GM12878 (cell line): ENCODE results near the gene NAV2. TPM values are rescaled to one million over a fixed set of nuclear protein-coding genes. Genes with fewer than 3 reads are reported as not detected.

Experiments used
- ATAC-seq: fragments of 200-7000 bp; cut with Tn5 transposase; 3 replicates; pipeline ENCODE4 v1.9.1; 2020; ENCODE audit warnings: mild to moderate bottlenecking, moderate library complexity
- BruUV-seq: library from RNA; stranded (reverse); fragments of 400-500 nt; replicated peaks from 2 replicates; lab custom pipeline; 2021; lab: Mats Ljungman, UMichigan
- CTCF ChIA-PET: fragments of 300-600 bp; sonication (Branson Sonifier 250); formaldehyde crosslinking; extraction: SDS; loops from one replicate; lab custom pipeline; 2021; ENCODE audit warnings: inconsistent platforms; lab: Yijun Ruan, JAX
- POLR2A ChIA-PET: fragments of 350-600 bp; formaldehyde crosslinking; extraction: SDS; loops from one replicate; lab custom pipeline; 2021; ENCODE audit warnings: inconsistent platforms; lab: Charles Lee
- RAD21 ChIA-PET: fragments of 300-600 bp; sonication (Branson Sonifier 250); formaldehyde crosslinking; loops from one replicate; lab custom pipeline; 2023; ENCODE audit warnings: antibody characterized with exemption; ENCODE audit not compliant: unreplicated experiment; lab: Charles Lee
- SMC1A ChIA-PET: fragments of 300-600 bp; sonication (Branson Sonifier 250); formaldehyde crosslinking; loops from one replicate; lab custom pipeline; 2023; ENCODE audit not compliant: unreplicated experiment, uncharacterized antibody; lab: Charles Lee
- DNase-seq: peaks from one replicate; pipeline ENCODE4 v3.0.0-alpha.2; 2011; ENCODE audit warnings: low read depth, low spot score
- FAIRE-seq: peaks from 3 replicates; lab custom pipeline; 2011; peaks lifted over from hg19 to GRCh38; lab: Jason Lieb, UNC
- H2AFZ ChIP-seq: 2 replicates; pipeline ENCODE4 v1.6.0; 2011; ENCODE audit warnings: low read depth, low read length, control low read depth; ENCODE audit not compliant: control insufficient read depth
- H3K27ac ChIP-seq: 2 replicates; pipeline ENCODE4 v1.5.1; 2011; ENCODE audit warnings: control low read depth; ENCODE audit not compliant: control insufficient read depth, insufficient read depth
- H3K27me3 ChIP-seq, 2 experiments: replicated peaks in 1 of 2; 2 replicates each; pipeline versions ENCODE4 v1.6.0 to v1.6.1; 2011; ENCODE audit warnings: low read length in 1 of 2; ENCODE audit not compliant: control insufficient read depth in 2 of 2, insufficient read depth in 2 of 2
- H3K36me3 ChIP-seq, 2 experiments: 2 replicates each; pipeline ENCODE4 v1.5.1; 2011; ENCODE audit warnings: low read length in 1 of 2; ENCODE audit not compliant: control insufficient read depth in 2 of 2, insufficient read depth in 2 of 2
- H3K4me1 ChIP-seq: 2 replicates; pipeline ENCODE4 v1.6.1; 2011; ENCODE audit warnings: mild to moderate bottlenecking, low read length, moderate library complexity, mixed read lengths; ENCODE audit not compliant: control insufficient read depth, insufficient read depth
- H3K4me2 ChIP-seq: 2 replicates; pipeline ENCODE4 v1.6.0; 2011; ENCODE audit warnings: control low read depth; ENCODE audit not compliant: control insufficient read depth, insufficient read depth
- H3K4me3 ChIP-seq: fragments of 200-600 bp; sonication (generic); 2 replicates; pipeline ENCODE4 v1.5.1; 2016
- H3K79me2 ChIP-seq: 2 replicates; pipeline ENCODE4 v1.6.0; 2011; ENCODE audit warnings: low read length; ENCODE audit not compliant: control insufficient read depth, insufficient read depth
- H3K9ac ChIP-seq: 2 replicates; pipeline ENCODE4 v1.8.0; 2011; ENCODE audit warnings: low read length, control low read depth, mixed read lengths; ENCODE audit not compliant: control insufficient read depth, insufficient read depth
- H3K9me3 ChIP-seq: replicated peaks from 3 replicates; pipeline ENCODE4 v1.5.1; 2011; ENCODE audit warnings: mild to moderate bottlenecking, low read length; ENCODE audit not compliant: control insufficient read depth, insufficient read depth
- H4K20me1 ChIP-seq: 2 replicates; pipeline ENCODE4 v1.6.0; 2011; ENCODE audit not compliant: control insufficient read depth, insufficient read depth
- ATF7 ChIP-seq: fragments of 450-650 bp; IDR thresholded peaks from 2 replicates; pipeline ENCODE4 v1.6.1; 2016; ENCODE audit warnings: low read depth, mild to moderate bottlenecking
- CHD2 ChIP-seq: IDR thresholded peaks from 2 replicates; pipeline ENCODE4 v1.6.1; 2011; ENCODE audit warnings: low read depth, low read length, improper control_type of control experiment, borderline replicate concordance
- NR2C1 ChIP-seq: fragments of 450-650 bp; IDR thresholded peaks from 2 replicates; pipeline ENCODE4 v1.6.1; 2017; ENCODE audit warnings: antibody characterized with exemption, mild to moderate bottlenecking, moderate library complexity
- PAX5 ChIP-seq: IDR thresholded peaks from 2 replicates; pipeline ENCODE4 v1.6.1; 2011; ENCODE audit warnings: low read depth, low read length, borderline replicate concordance
- RAD51 ChIP-seq: fragments of 450-650 bp; IDR thresholded peaks from 2 replicates; pipeline ENCODE4 v1.6.1; 2016; ENCODE audit warnings: moderate library complexity, mild to moderate bottlenecking, inconsistent platforms
- SMAD1 ChIP-seq: fragments of 450-650 bp; IDR thresholded peaks from 2 replicates; pipeline ENCODE4 v1.6.1; 2018; ENCODE audit warnings: mild to moderate bottlenecking, low read depth; ENCODE audit not compliant: partially characterized antibody
- TCF7 ChIP-seq: IDR thresholded peaks from 2 replicates; pipeline ENCODE4 v1.6.1; 2014; ENCODE audit warnings: antibody characterized with exemption, borderline replicate concordance
- ZSCAN29 ChIP-seq: fragments of 450-650 bp; IDR thresholded peaks from 2 replicates; pipeline ENCODE4 v1.6.1; 2017; ENCODE audit warnings: mild to moderate bottlenecking, moderate library complexity
- WGBS: methylation state at CpG from one replicate; pipeline ENCODE4 v1.1.6; 2016; ENCODE audit warnings: low lambda C conversion rate; ENCODE audit not compliant: insufficient replicate concordance, insufficient coverage; ENCODE audit errors: missing lambda C conversion rate; 5-methylcytosine and 5-hydroxymethylcytosine counted together
- in situ Hi-C: fragments of 300-500 bp; cut with MboI; formaldehyde crosslinking; loops from 9 replicates; pipeline ENCODE4 v1.14.3; 2018; ENCODE audit warnings: mixed read lengths
- intact Hi-C: fragments of 100-400 bp; cut with micrococcal nuclease; formaldehyde crosslinking; loops from one replicate; pipeline ENCODE4 v1.14.2; 2022; ENCODE audit not compliant: unreplicated experiment
- polyA plus RNA-seq, 11 experiments: library from polyadenylated mRNA; depleted of rRNA in 4 of 11; unstranded in 6 of 11; stranded (reverse) in 5 of 11; fragments of >200 nt; fragmentation: Nextera tagmentation in 4 of 11; fragmentation: Illumina TruSeq in 1 of 11; extraction: Ambion mirVana in 4 of 11; extraction: Trizol in 1 of 11; gene quantifications; 1 replicate in 1 of 11; 2 replicates in 10 of 11; pipeline versions ENCODE4 v1.2.1 to v1.2.3, GENCODE V29; 2011 to 2016; ENCODE audit warnings: inconsistent platforms in 2 of 11, missing spikeins in 2 of 11, low read depth in 1 of 11
- total RNA-seq, 4 experiments: library from RNA; depleted of rRNA in 3 of 4; stranded (reverse); fragments of >200 nt in 3 of 4; fragmentation: Illumina TruSeq in 1 of 4; extraction: Trizol in 1 of 4; gene quantifications; 2 replicates each; pipeline versions ENCODE4 v1.2.1 to v1.2.3, GENCODE V29; 2013 to 2021
- TF ChIP-seq, protein P1 (sequence below): IDR thresholded peaks from 2 replicates; pipeline ENCODE4 v1.6.1; 2011; ENCODE audit warnings: low read depth, mild to moderate bottlenecking, low read length, moderate library complexity, borderline replicate concordance; ENCODE audit errors: extremely low read depth
- TF ChIP-seq, protein P2 (sequence below): fragments of 450-650 bp; IDR thresholded peaks from 2 replicates; pipeline ENCODE4 v1.6.1; 2017; ENCODE audit warnings: mild to moderate bottlenecking, moderate library complexity
- TF ChIP-seq, protein P3 (sequence below): IDR thresholded peaks from 2 replicates; pipeline ENCODE4 v1.6.1; 2011; ENCODE audit warnings: borderline replicate concordance, low read depth, mild to moderate bottlenecking, moderate library complexity, mixed read lengths, low read length; ENCODE audit not compliant: insufficient read depth; ENCODE audit errors: extremely low read length

The NAV2 gene
- total and polyA plus RNA-seq, 10 of the 15 experiments (the other 5 are each of a cell fraction or from before 2014, with no cell fraction given) = 0.35 to 6.1 (median 1.1) TPM

DNA sequence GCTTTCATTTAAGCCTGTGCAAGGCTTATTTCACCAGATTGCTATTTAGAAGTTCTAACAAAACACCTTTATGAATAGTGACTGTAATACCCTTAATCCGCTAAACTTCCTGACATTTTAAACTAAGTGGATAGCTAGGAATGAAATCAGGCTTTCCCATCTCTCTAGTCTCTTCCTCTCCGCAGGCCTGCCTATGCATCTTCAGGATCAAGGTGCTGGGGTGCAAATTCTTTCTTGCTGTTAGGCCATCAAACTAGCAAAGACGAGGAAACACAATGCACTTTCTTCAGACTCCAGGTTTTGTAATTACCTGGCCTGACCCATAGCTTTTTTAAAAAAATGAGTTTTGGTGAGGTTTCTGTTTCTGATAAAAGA lies 298.2 kb downstream of the NAV2 start:
- no peaks in the 10 kb centered on the region for H3K36me3 ChIP-seq
- H3K27me3 ChIP-seq = peaks cover 0 to 2% of the 10 kb centered on the region in 2 experiments; a peak in 1 of 4 replicates
- in situ Hi-C loops (no loop called here), intact Hi-C loops (no loop called here)
- no peak overlapping the region for H3K9ac ChIP-seq
- H3K4me2 ChIP-seq = no peak overlapping the region
- no peaks in the 10 kb centered on the region for H3K9me3 ChIP-seq
- no peaks in the 10 kb centered on the region for H3K4me1 ChIP-seq
- no TSS peak for BruUV-seq
- H3K79me2 ChIP-seq = no peaks in the 10 kb centered on the region
- FAIRE-seq (no peak), DNase-seq (no peak), ATAC-seq (no peak)
- H3K4me3 ChIP-seq = no peak overlapping the region
- SMC1A ChIA-PET = interaction anchor here (1.1 kb wide), 1 partner anchor 13 kb away, joined by 3 read pairs; no protein-coding TSS in a partner anchor
- RAD21 ChIA-PET = no interaction called here
- H3K27ac ChIP-seq = no peak overlapping the region
- no peaks in the 10 kb centered on the region for H4K20me1 ChIP-seq
- WGBS = 67% methylated on average over 3 of the region's 3 CpGs
- POLR2A ChIA-PET = no interaction called here
- no peak for TF ChIP-seq RAD51
- TF ChIP-seq, protein P1, sequence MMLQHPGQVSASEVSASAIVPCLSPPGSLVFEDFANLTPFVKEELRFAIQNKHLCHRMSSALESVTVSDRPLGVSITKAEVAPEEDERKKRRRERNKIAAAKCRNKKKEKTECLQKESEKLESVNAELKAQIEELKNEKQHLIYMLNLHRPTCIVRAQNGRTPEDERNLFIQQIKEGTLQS = no peak
- TF ChIP-seq, protein P2, sequence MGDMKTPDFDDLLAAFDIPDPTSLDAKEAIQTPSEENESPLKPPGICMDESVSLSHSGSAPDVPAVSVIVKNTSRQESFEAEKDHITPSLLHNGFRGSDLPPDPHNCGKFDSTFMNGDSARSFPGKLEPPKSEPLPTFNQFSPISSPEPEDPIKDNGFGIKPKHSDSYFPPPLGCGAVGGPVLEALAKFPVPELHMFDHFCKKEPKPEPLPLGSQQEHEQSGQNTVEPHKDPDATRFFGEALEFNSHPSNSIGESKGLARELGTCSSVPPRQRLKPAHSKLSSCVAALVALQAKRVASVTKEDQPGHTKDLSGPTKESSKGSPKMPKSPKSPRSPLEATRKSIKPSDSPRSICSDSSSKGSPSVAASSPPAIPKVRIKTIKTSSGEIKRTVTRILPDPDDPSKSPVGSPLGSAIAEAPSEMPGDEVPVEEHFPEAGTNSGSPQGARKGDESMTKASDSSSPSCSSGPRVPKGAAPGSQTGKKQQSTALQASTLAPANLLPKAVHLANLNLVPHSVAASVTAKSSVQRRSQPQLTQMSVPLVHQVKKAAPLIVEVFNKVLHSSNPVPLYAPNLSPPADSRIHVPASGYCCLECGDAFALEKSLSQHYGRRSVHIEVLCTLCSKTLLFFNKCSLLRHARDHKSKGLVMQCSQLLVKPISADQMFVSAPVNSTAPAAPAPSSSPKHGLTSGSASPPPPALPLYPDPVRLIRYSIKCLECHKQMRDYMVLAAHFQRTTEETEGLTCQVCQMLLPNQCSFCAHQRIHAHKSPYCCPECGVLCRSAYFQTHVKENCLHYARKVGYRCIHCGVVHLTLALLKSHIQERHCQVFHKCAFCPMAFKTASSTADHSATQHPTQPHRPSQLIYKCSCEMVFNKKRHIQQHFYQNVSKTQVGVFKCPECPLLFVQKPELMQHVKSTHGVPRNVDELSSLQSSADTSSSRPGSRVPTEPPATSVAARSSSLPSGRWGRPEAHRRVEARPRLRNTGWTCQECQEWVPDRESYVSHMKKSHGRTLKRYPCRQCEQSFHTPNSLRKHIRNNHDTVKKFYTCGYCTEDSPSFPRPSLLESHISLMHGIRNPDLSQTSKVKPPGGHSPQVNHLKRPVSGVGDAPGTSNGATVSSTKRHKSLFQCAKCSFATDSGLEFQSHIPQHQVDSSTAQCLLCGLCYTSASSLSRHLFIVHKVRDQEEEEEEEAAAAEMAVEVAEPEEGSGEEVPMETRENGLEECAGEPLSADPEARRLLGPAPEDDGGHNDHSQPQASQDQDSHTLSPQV = no peak
- no peak for TF ChIP-seq SMAD1
- no peak for TF ChIP-seq CHD2
- TF ChIP-seq, protein P3, sequence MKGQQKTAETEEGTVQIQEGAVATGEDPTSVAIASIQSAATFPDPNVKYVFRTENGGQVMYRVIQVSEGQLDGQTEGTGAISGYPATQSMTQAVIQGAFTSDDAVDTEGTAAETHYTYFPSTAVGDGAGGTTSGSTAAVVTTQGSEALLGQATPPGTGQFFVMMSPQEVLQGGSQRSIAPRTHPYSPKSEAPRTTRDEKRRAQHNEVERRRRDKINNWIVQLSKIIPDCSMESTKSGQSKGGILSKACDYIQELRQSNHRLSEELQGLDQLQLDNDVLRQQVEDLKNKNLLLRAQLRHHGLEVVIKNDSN = no peak
- TF ChIP-seq TCF7 = no peak
- TF ChIP-seq ATF7 = no peak
- TF ChIP-seq NR2C1 = no peak
- no peak for TF ChIP-seq PAX5
- no peak for TF ChIP-seq ZSCAN29
- CTCF ChIA-PET = interaction anchor here (0.9 kb wide), 1 partner anchor 117 kb away, joined by 3 read pairs; no protein-coding TSS in a partner anchor
- no peak overlapping the region for H2AFZ ChIP-seq
